IMR-90 (cell line): ENCODE measurements around the gene GPR3. TPM values are rescaled to one million over a fixed set of nuclear protein-coding genes. Genes with fewer than 3 reads are reported as not detected.

Experiments
- ATAC-seq: fragments of 200-7000 bp; cut with Tn5 transposase; 2 replicates; pipeline ENCODE4 v1.9.1; 2020; ENCODE audit warnings: low read depth, mild to moderate bottlenecking, moderate library complexity
- BruUV-seq: library from RNA; stranded (reverse); fragments of 400-500 nt; replicated peaks from 2 replicates; lab custom pipeline; 2021; lab: Mats Ljungman, UMichigan
- CTCF ChIA-PET: fragments of 300-600 bp; formaldehyde crosslinking; extraction: SDS; loops from one replicate; lab custom pipeline; 2021; ENCODE audit warnings: antibody characterized with exemption; lab: Yijun Ruan, JAX
- POLR2A ChIA-PET: fragments of 300-600 bp; sonication (Branson Sonifier 250); formaldehyde crosslinking; loops from one replicate; lab custom pipeline; 2022; ENCODE audit warnings: antibody characterized with exemption; ENCODE audit not compliant: unreplicated experiment; lab: Charles Lee
- DNase-seq: peaks from one replicate; pipeline ENCODE4 v3.0.0; 2013
- H2AFZ ChIP-seq: replicated peaks from 2 replicates; pipeline ENCODE3; 2013; ENCODE audit warnings: low read length, mild to moderate bottlenecking; ENCODE audit not compliant: poor library complexity
- H2AK5ac ChIP-seq: 2 replicates; pipeline ENCODE4 v1.6.1; 2013; ENCODE audit warnings: low read depth, low read length, inconsistent platforms
- H2AK9ac ChIP-seq: replicated peaks from 2 replicates; pipeline ENCODE3; 2013; ENCODE audit warnings: mild to moderate bottlenecking, low read depth, low read length, moderate library complexity; ENCODE audit not compliant: poor library complexity
- H2BK120ac ChIP-seq: 2 replicates; pipeline ENCODE4 v1.6.1; 2013; ENCODE audit warnings: low read depth, low read length, inconsistent platforms
- H2BK15ac ChIP-seq: 3 replicates; pipeline ENCODE4 v1.6.1; 2013; ENCODE audit warnings: low read depth, low read length, inconsistent platforms
- H2BK20ac ChIP-seq: 2 replicates; pipeline ENCODE4 v1.6.1; 2013; ENCODE audit warnings: low read depth, mild to moderate bottlenecking, inconsistent platforms, low read length, moderate library complexity
- H2BK5ac ChIP-seq: 2 replicates; pipeline ENCODE4 v1.6.1; 2013; ENCODE audit warnings: mild to moderate bottlenecking, low read depth, low read length, inconsistent platforms; ENCODE audit not compliant: poor library complexity, severe bottlenecking
- H3K14ac ChIP-seq: replicated peaks from 2 replicates; pipeline ENCODE4 v1.6.1; 2013; ENCODE audit warnings: low read depth, low read length, inconsistent platforms
- H3K18ac ChIP-seq: 2 replicates; pipeline ENCODE4 v1.6.1; 2013; ENCODE audit warnings: low read depth, low read length, control low read depth
- H3K23ac ChIP-seq: 2 replicates; pipeline ENCODE4 v1.6.1; 2013; ENCODE audit warnings: low read depth, low read length, inconsistent platforms
- H3K27ac ChIP-seq: 2 replicates; pipeline ENCODE4 v1.5.1; 2013; ENCODE audit warnings: mild to moderate bottlenecking, control low read depth, low read length; ENCODE audit not compliant: insufficient read depth
- H3K27me3 ChIP-seq: 2 replicates; pipeline ENCODE4 v1.6.1; 2013; ENCODE audit warnings: low read length; ENCODE audit not compliant: control insufficient read depth, insufficient read depth
- H3K36me3 ChIP-seq: 2 replicates; pipeline ENCODE4 v1.6.1; 2013; ENCODE audit warnings: low read length, mixed read lengths; ENCODE audit not compliant: control insufficient read depth, insufficient read depth
- H3K4ac ChIP-seq: 2 replicates; pipeline ENCODE4 v1.6.1; 2013; ENCODE audit warnings: low read depth, low read length, inconsistent platforms
- H3K4me1 ChIP-seq: 2 replicates; pipeline ENCODE4 v1.6.1; 2013; ENCODE audit warnings: low read length, mixed read lengths; ENCODE audit not compliant: control insufficient read depth, insufficient read depth
- H3K4me2 ChIP-seq: 2 replicates; pipeline ENCODE4 v1.6.1; 2013; ENCODE audit warnings: low read depth, mild to moderate bottlenecking, control low read depth, low read length, moderate library complexity
- H3K4me3 ChIP-seq: 2 replicates; pipeline ENCODE4 v1.5.1; 2013; ENCODE audit warnings: low read depth, mild to moderate bottlenecking, control low read depth, low read length, moderate library complexity; ENCODE audit not compliant: insufficient read depth
- H3K56ac ChIP-seq: 2 replicates; pipeline ENCODE4 v1.6.1; 2013; ENCODE audit warnings: low read length, inconsistent platforms; ENCODE audit not compliant: insufficient read depth; ENCODE audit errors: extremely low read depth
- H3K79me1 ChIP-seq, 2 experiments: 2 replicates each; pipeline ENCODE4 v1.6.1; 2013; ENCODE audit warnings: low read length in 2 of 2, inconsistent platforms in 1 of 2, low read depth in 1 of 2
- H3K9ac ChIP-seq: 2 replicates; pipeline ENCODE4 v1.6.1; 2013; ENCODE audit warnings: low read depth, low read length, control low read depth
- H3K9me1 ChIP-seq: 2 replicates; pipeline ENCODE4 v1.6.1; 2013; ENCODE audit warnings: low read length, inconsistent platforms; ENCODE audit not compliant: insufficient read depth
- H3K9me3 ChIP-seq: 2 replicates; pipeline ENCODE4 v1.6.1; 2013; ENCODE audit warnings: low read length; ENCODE audit not compliant: control insufficient read depth, insufficient read depth
- H4K20me1 ChIP-seq: 2 replicates; pipeline ENCODE4 v1.6.1; 2013; ENCODE audit warnings: low read length, inconsistent platforms; ENCODE audit not compliant: insufficient read depth
- H4K5ac ChIP-seq: 2 replicates; pipeline ENCODE4 v1.6.1; 2013; ENCODE audit warnings: mild to moderate bottlenecking, low read depth, low read length, control low read depth
- H4K8ac ChIP-seq, 2 experiments: 2 replicates each; pipeline ENCODE4 v1.6.1; 2013; ENCODE audit warnings: low read depth in 2 of 2, low read length in 2 of 2, control low read depth in 1 of 2, inconsistent platforms in 1 of 2
- H4K91ac ChIP-seq: 2 replicates; pipeline ENCODE4 v1.6.1; 2013; ENCODE audit warnings: low read depth, low read length, inconsistent platforms; ENCODE audit not compliant: insufficient read depth
- CTCF ChIP-seq: conservative IDR thresholded peaks from 2 replicates; pipeline ENCODE4 v1.5.1; 2012; ENCODE audit warnings: mild to moderate bottlenecking, low read depth, low read length, improper control_type of control experiment
- RCOR1 ChIP-seq: IDR thresholded peaks from 2 replicates; pipeline ENCODE4 v1.6.1; 2012; ENCODE audit warnings: mild to moderate bottlenecking, low read length, improper control_type of control experiment; ENCODE audit not compliant: insufficient replicate concordance
- WGBS, 2 experiments: methylation state at CpG; one replicate each; pipeline versions ENCODE4 v1.1.5 to v1.1.7; 2013; ENCODE audit warnings: missing lambda C conversion rate in 2 of 2; ENCODE audit not compliant: insufficient read length in 1 of 2; ENCODE audit errors: extremely low coverage in 2 of 2; 5-methylcytosine and 5-hydroxymethylcytosine counted together
- dilution Hi-C: fragments of 300-500 bp; cut with HindIII; formaldehyde crosslinking; loops from one replicate; pipeline ENCODE4 v1.14.3; 2018; ENCODE audit warnings: low sequenced_read_pairs; ENCODE audit not compliant: unreplicated experiment
- in situ Hi-C: fragments of 300-500 bp; cut with MboI; formaldehyde crosslinking; loops from 3 replicates; pipeline ENCODE4 v1.14.3; 2019; ENCODE audit warnings: low sequenced_read_pairs, inconsistent platforms, mixed read lengths
- intact Hi-C: fragments of 100-400 bp; cut with micrococcal nuclease; formaldehyde crosslinking; loops from 2 replicates; pipeline ENCODE4 v1.10.0; 2022
- polyA plus RNA-seq, 3 experiments: library from polyadenylated mRNA; depleted of rRNA; stranded (reverse); fragments of >200 nt; gene quantifications; 2 replicates each; pipeline ENCODE4 v1.2.3, GENCODE V29; 2012; ENCODE audit warnings: low replicate concordance in 1 of 3
- total RNA-seq: library from RNA; depleted of rRNA; stranded (reverse); fragments of >200 nt; gene quantifications from 2 replicates; pipeline ENCODE4 v1.2.3, GENCODE V29; 2012

The GPR3 gene
- total and polyA plus RNA-seq, 2 of the 4 experiments (the other 2 are of a cell fraction) = 0.72 to 4.8 TPM

GRCh38 chr1:27403065-27403726 is 10.8 kb downstream of the GPR3 start:
- DNase-seq (peak; percentile 42), ATAC-seq (peak; percentile 19)
- ChIA-PET POLR2A (no interaction called here), CTCF (no interaction called here)
- TF ChIP-seq RCOR1 (no peak), CTCF (peak; percentile 28; the same call in 1 of the 2 replicates)
- H4K91ac ChIP-seq = peak overlapping the region; percentile 36; the same call in 1 of the 2 replicates
- peaks cover 17% of the 10 kb centered on the region for H3K36me3 ChIP-seq
- H4K5ac ChIP-seq = peak overlapping the region; percentile 25; the same call in 1 of the 2 replicates
- H2BK5ac ChIP-seq = no peak overlapping the region
- no peak overlapping the region; the same call in 1 of the 2 replicates for H3K4me2 ChIP-seq
- H2AK5ac ChIP-seq = 0 out of 2 replicates have a peak overlapping the region, but pooled peaks have one; percentile 3
- intact Hi-C loops (no loop called here), dilution Hi-C loops (no loop called here), in situ Hi-C loops (no loop called here)
- peaks cover 12% of the 10 kb centered on the region; the same call in 1 of the 2 replicates for H4K20me1 ChIP-seq
- H3K9me3 ChIP-seq = no peaks in the 10 kb centered on the region
- no peak overlapping the region for H2BK20ac ChIP-seq
- peak overlapping the region in 1 of 2 experiments; percentile 46; a peak in 1 of 4 replicates for H4K8ac ChIP-seq
- peaks cover 2 to 12% of the 10 kb centered on the region in 2 experiments; a peak in 1 of 4 replicates for H3K79me1 ChIP-seq
- H3K18ac ChIP-seq = no peak overlapping the region
- H3K4ac ChIP-seq = peak overlapping the region; percentile 40; the same call in 1 of the 2 replicates
- H3K14ac ChIP-seq = no peak overlapping the region
- H3K9ac ChIP-seq = no peak overlapping the region
- no peak overlapping the region for H3K4me3 ChIP-seq
- H2BK120ac ChIP-seq = no peak overlapping the region
- peak overlapping the region; percentile 73 for H2AFZ ChIP-seq
- H3K27me3 ChIP-seq = no peaks in the 10 kb centered on the region
- BruUV-seq = no TSS peak
- peak overlapping the region; percentile 82 for H2AK9ac ChIP-seq
- peaks cover 14% of the 10 kb centered on the region for H3K9me1 ChIP-seq
- H3K23ac ChIP-seq = no peak overlapping the region
- 0 out of 2 replicates have a peak overlapping the region, but pooled peaks have one; percentile 3 for H3K27ac ChIP-seq
- H3K56ac ChIP-seq = no peak overlapping the region
- WGBS, 2 experiments = 21% methylated on average over 8 of the region's 24 CpGs; no CpG with 5 or more reads in 1 of the 2 experiments
- H3K4me1 ChIP-seq = peaks cover 19% of the 10 kb centered on the region
- H2BK15ac ChIP-seq = no peak overlapping the region
